Mammary epithelial cell (primary cell): ENCODE measurements around the gene AKAP6.

Experiments used
- EZH2 ChIP-seq: IDR thresholded peaks from 2 replicates; pipeline ENCODE4 v1.6.1; 2012; ENCODE audit warnings: low read length, inconsistent platforms, borderline replicate concordance
- TF ChIP-seq, protein P1 (sequence below), 2 donors: IDR thresholded peaks in 1 of 2; conservative IDR thresholded peaks in 1 of 2; 2 replicates each; pipeline ENCODE4 v1.5.1; 2011 to 2012; ENCODE audit warnings: inconsistent platforms in 2 of 2, low read length in 2 of 2, mild to moderate bottlenecking in 2 of 2, control low read depth in 1 of 2, low read depth in 1 of 2; ENCODE audit not compliant: insufficient read depth in 1 of 2; ENCODE audit errors: extremely low read depth in 1 of 2

- TF ChIP-seq, protein P1, sequence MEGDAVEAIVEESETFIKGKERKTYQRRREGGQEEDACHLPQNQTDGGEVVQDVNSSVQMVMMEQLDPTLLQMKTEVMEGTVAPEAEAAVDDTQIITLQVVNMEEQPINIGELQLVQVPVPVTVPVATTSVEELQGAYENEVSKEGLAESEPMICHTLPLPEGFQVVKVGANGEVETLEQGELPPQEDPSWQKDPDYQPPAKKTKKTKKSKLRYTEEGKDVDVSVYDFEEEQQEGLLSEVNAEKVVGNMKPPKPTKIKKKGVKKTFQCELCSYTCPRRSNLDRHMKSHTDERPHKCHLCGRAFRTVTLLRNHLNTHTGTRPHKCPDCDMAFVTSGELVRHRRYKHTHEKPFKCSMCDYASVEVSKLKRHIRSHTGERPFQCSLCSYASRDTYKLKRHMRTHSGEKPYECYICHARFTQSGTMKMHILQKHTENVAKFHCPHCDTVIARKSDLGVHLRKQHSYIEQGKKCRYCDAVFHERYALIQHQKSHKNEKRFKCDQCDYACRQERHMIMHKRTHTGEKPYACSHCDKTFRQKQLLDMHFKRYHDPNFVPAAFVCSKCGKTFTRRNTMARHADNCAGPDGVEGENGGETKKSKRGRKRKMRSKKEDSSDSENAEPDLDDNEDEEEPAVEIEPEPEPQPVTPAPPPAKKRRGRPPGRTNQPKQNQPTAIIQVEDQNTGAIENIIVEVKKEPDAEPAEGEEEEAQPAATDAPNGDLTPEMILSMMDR (conservative IDR thresholded peaks at IDR 0.05 in 1 of 2, IDR thresholded peaks at IDR 0.05 in 1 of 2; ENCODE audit: extremely low read depth in 1 of 2, insufficient read depth in 1 of 2, low read depth in 1 of 2, low read length in 2 of 2), result no peak
- no peak for TF ChIP-seq EZH2
Observed at GRCh38 chr14:32648434-32648833, 319.3 kb downstream of the AKAP6 start.
